ENCODE measurements around the gene LLGL2. TPM values are rescaled to one million over a fixed set of nuclear protein-coding genes. Genes with fewer than 3 reads are reported as not detected.
"Not testable (repeated sequence)": the region's sequence is repeated elsewhere in the genome, so short reads cannot be mapped to it uniquely, and the experiment has no call there.

Gene LLGL2
- not detected in 2 replicates for total RNA-seq (2012; rRNA removed)

GRCh38 chr17:75524970-75525805, at the start of gene LLGL2:
Gene LLGL2 (plus strand): TSS chr17:75525697. CDS start chr17:75543427, 17,730 bp downstream.
- Histone ChIP-seq H3K4me3 (ENCODE audit: low read length) (peak within 1 kb of the TSS; percentile 67), H3K9ac (ENCODE audit: low read depth, low read length) (no peak within 1 kb of the TSS), H3K9me3 (replicated peaks; ENCODE audit: low read length) (no peaks in the 10 kb centered on the region), H3K4me1 (ENCODE audit: control insufficient read depth, insufficient read depth, low read length) (peaks cover 10% of the 10 kb centered on the region), H3K4me2 (ENCODE audit: low read length) (peak within 1 kb of the TSS; percentile 92), H3K36me3 (ENCODE audit: insufficient read depth, low read length) (peaks cover 4% of the 10 kb centered on the region), H3K27me3 (ENCODE audit: control insufficient read depth, insufficient read depth, low read length) (peaks cover 15% of the 10 kb centered on the region)

- H3K27me3 ChIP-seq (ENCODE audit: control insufficient read depth, insufficient read depth, low read length) = no peaks in the 10 kb centered on the region
- H3K9ac ChIP-seq (ENCODE audit: low read depth, low read length) = peak overlapping the region; percentile 48
- H3K36me3 ChIP-seq (ENCODE audit: insufficient read depth, low read length) = peaks cover 12% of the 10 kb centered on the region
- peaks cover 17% of the 10 kb centered on the region for H3K4me1 ChIP-seq (ENCODE audit: control insufficient read depth, insufficient read depth, low read length)
- peak overlapping the region; percentile 57 for H3K4me2 ChIP-seq (ENCODE audit: low read length)
- H3K4me3 ChIP-seq (ENCODE audit: low read length) = peak overlapping the region; percentile 39
- H3K9me3 ChIP-seq (replicated peaks; ENCODE audit: low read length) = no peaks in the 10 kb centered on the region
Measured at GRCh38 chr17:75475851-75476250, 49.6 kb upstream of the LLGL2 start.

- H3K4me2 ChIP-seq (ENCODE audit: low read length) = peak overlapping the region; percentile 57
- H3K9ac ChIP-seq (ENCODE audit: low read depth, low read length) = peak overlapping the region; percentile 48
- H3K4me1 ChIP-seq (ENCODE audit: control insufficient read depth, insufficient read depth, low read length) = peaks cover 17% of the 10 kb centered on the region
- no peaks in the 10 kb centered on the region for H3K27me3 ChIP-seq (ENCODE audit: control insufficient read depth, insufficient read depth, low read length)
- H3K4me3 ChIP-seq (ENCODE audit: low read length) = peak overlapping the region; percentile 39
- H3K36me3 ChIP-seq (ENCODE audit: insufficient read depth, low read length) = peaks cover 12% of the 10 kb centered on the region
- H3K9me3 ChIP-seq (replicated peaks; ENCODE audit: low read length) = no peaks in the 10 kb centered on the region
Measured at GRCh38 chr17:75476271-75476671, 49.2 kb upstream of the LLGL2 start.

- H3K9me3 ChIP-seq (replicated peaks; ENCODE audit: low read length) = no peaks in the 10 kb centered on the region
- H3K36me3 ChIP-seq (ENCODE audit: insufficient read depth, low read length) = peaks cover 12% of the 10 kb centered on the region
- peaks cover 17% of the 10 kb centered on the region for H3K4me1 ChIP-seq (ENCODE audit: control insufficient read depth, insufficient read depth, low read length)
- no peak overlapping the region for H3K9ac ChIP-seq (ENCODE audit: low read depth, low read length)
- no peak overlapping the region for H3K4me3 ChIP-seq (ENCODE audit: low read length)
- peak overlapping the region; percentile 17 for H3K4me2 ChIP-seq (ENCODE audit: low read length)
- H3K27me3 ChIP-seq (ENCODE audit: control insufficient read depth, insufficient read depth, low read length) = no peaks in the 10 kb centered on the region
Measured at GRCh38 chr17:75476752-75477489, 48.6 kb upstream of the LLGL2 start.

- H3K4me1 ChIP-seq (ENCODE audit: control insufficient read depth, insufficient read depth, low read length) = peaks cover 17% of the 10 kb centered on the region
Measured at GRCh38 chr17:75477490-75477862, 48.0 kb upstream of the LLGL2 start.

GRCh38 chr17:75478508-75478907, 47.0 kb upstream of the LLGL2 start:
- H3K4me2 ChIP-seq (ENCODE audit: low read length) = no peak overlapping the region
- H3K4me1 ChIP-seq (ENCODE audit: control insufficient read depth, insufficient read depth, low read length) = peaks cover 17% of the 10 kb centered on the region
- no peaks in the 10 kb centered on the region for H3K9me3 ChIP-seq (replicated peaks; ENCODE audit: low read length)
- H3K36me3 ChIP-seq (ENCODE audit: insufficient read depth, low read length) = no peaks in the 10 kb centered on the region
- no peak overlapping the region for H3K4me3 ChIP-seq (ENCODE audit: low read length)
- no peaks in the 10 kb centered on the region for H3K27me3 ChIP-seq (ENCODE audit: control insufficient read depth, insufficient read depth, low read length)
- no peak overlapping the region for H3K9ac ChIP-seq (ENCODE audit: low read depth, low read length)

More at GRCh38 chr17:75477490-75477862, 48.0 kb upstream of the LLGL2 start:
- not testable (repeated sequence) for H3K36me3 ChIP-seq (ENCODE audit: insufficient read depth, low read length); H3K27me3 ChIP-seq (ENCODE audit: control insufficient read depth, insufficient read depth, low read length); H3K9ac ChIP-seq (ENCODE audit: low read depth, low read length); H3K4me3 ChIP-seq (ENCODE audit: low read length); H3K9me3 ChIP-seq (replicated peaks; ENCODE audit: low read length); H3K4me2 ChIP-seq (ENCODE audit: low read length)

GRCh38 chr17:75480281-75480680, 45.2 kb upstream of the LLGL2 start:
- H3K9me3 ChIP-seq (replicated peaks; ENCODE audit: low read length) = no peaks in the 10 kb centered on the region
- H3K4me2 ChIP-seq (ENCODE audit: low read length) = no peak overlapping the region
- H3K9ac ChIP-seq (ENCODE audit: low read depth, low read length) = no peak overlapping the region
- peaks cover 16% of the 10 kb centered on the region for H3K4me1 ChIP-seq (ENCODE audit: control insufficient read depth, insufficient read depth, low read length)
- no peak overlapping the region for H3K4me3 ChIP-seq (ENCODE audit: low read length)
- H3K36me3 ChIP-seq (ENCODE audit: insufficient read depth, low read length) = no peaks in the 10 kb centered on the region
- H3K27me3 ChIP-seq (ENCODE audit: control insufficient read depth, insufficient read depth, low read length) = no peaks in the 10 kb centered on the region

- Histone ChIP-seq H3K9me3 (replicated peaks; ENCODE audit: low read length) (no peaks in the 10 kb centered on the region), H3K27me3 (ENCODE audit: control insufficient read depth, insufficient read depth, low read length) (no peaks in the 10 kb centered on the region), H3K4me3 (ENCODE audit: low read length) (no peak overlapping the region), H3K9ac (ENCODE audit: low read depth, low read length) (no peak overlapping the region), H3K36me3 (ENCODE audit: insufficient read depth, low read length) (no peaks in the 10 kb centered on the region), H3K4me2 (ENCODE audit: low read length) (no peak overlapping the region), H3K4me1 (ENCODE audit: control insufficient read depth, insufficient read depth, low read length) (peaks cover 5% of the 10 kb centered on the region)
Measured at GRCh38 chr17:75481194-75482068, 44.1 kb upstream of the LLGL2 start.

- no peaks in the 10 kb centered on the region for H3K27me3 ChIP-seq (ENCODE audit: control insufficient read depth, insufficient read depth, low read length)
- no peaks in the 10 kb centered on the region for H3K4me1 ChIP-seq (ENCODE audit: control insufficient read depth, insufficient read depth, low read length)
- H3K9ac ChIP-seq (ENCODE audit: low read depth, low read length) = no peak overlapping the region
- no peak overlapping the region for H3K4me3 ChIP-seq (ENCODE audit: low read length)
- no peaks in the 10 kb centered on the region for H3K9me3 ChIP-seq (replicated peaks; ENCODE audit: low read length)
- no peaks in the 10 kb centered on the region for H3K36me3 ChIP-seq (ENCODE audit: insufficient read depth, low read length)
- no peak overlapping the region for H3K4me2 ChIP-seq (ENCODE audit: low read length)
Measured at GRCh38 chr17:75482098-75482942, 43.2 kb upstream of the LLGL2 start.

- Histone ChIP-seq H3K4me2 (ENCODE audit: low read length) (no peak overlapping the region), H3K4me3 (ENCODE audit: low read length) (no peak overlapping the region), H3K9me3 (replicated peaks; ENCODE audit: low read length) (no peaks in the 10 kb centered on the region), H3K36me3 (ENCODE audit: insufficient read depth, low read length) (no peaks in the 10 kb centered on the region), H3K9ac (ENCODE audit: low read depth, low read length) (no peak overlapping the region), H3K4me1 (ENCODE audit: control insufficient read depth, insufficient read depth, low read length) (no peaks in the 10 kb centered on the region), H3K27me3 (ENCODE audit: control insufficient read depth, insufficient read depth, low read length) (no peaks in the 10 kb centered on the region)
Measured at GRCh38 chr17:75485688-75486087, 39.8 kb upstream of the LLGL2 start.

All from skeletal muscle satellite cell (primary cell).